HUDEP-2 (cell line): Measurements from ENCODE around the gene DCD.
"Not testable (repeated sequence)": the region's sequence is repeated elsewhere in the genome, so short reads cannot be mapped to it uniquely, and the experiment has no call there.

Source experiments
- DNase-seq, 76 experiments: peaks; one replicate each; lab custom pipeline; 2025; ENCODE audit not compliant: unreplicated experiment in 76 of 76; lab: John Stamatoyannopoulos, UW

The DCD gene

GRCh38 chr12:54648265-54648664, at the start of gene DCD:
DCD (minus strand) TSS chr12:54648365; CDS start chr12:54648303, 62 bp downstream.
- DNase-seq = no peak

GRCh38 chr12:54697851-54698250, 49.7 kb upstream of the DCD start:
- DNase-seq = no peak

GRCh38 chr12:54692353-54692752, 44.2 kb upstream of the DCD start:
- no peak for DNase-seq

- DNase-seq = peak in 3 of 76 experiments; percentile 0 to 2 (median 2)
Measured at GRCh38 chr12:54689984-54690383, 41.8 kb upstream of the DCD start.

GRCh38 chr12:54689034-54689372, 40.8 kb upstream of the DCD start:
- no peak for DNase-seq

GRCh38 chr12:54688309-54689033, 40.3 kb upstream of the DCD start:
- DNase-seq = no peak

GRCh38 chr12:54684636-54685630, 36.8 kb upstream of the DCD start:
- DNase-seq = no peak

GRCh38 chr12:54683398-54683797, 35.2 kb upstream of the DCD start:
- DNase-seq = no peak

GRCh38 chr12:54682674-54683073, 34.5 kb upstream of the DCD start:
- no peak for DNase-seq

- DNase-seq = peak in 36 of 76 experiments; percentile 2 to 64 (median 17)
Measured at GRCh38 chr12:54680374-54680773, 32.2 kb upstream of the DCD start.

GRCh38 chr12:54678131-54678530, 30.0 kb upstream of the DCD start:
- no peak for DNase-seq

GRCh38 chr12:54667945-54668344, 19.8 kb upstream of the DCD start:
- no peak for DNase-seq

GRCh38 chr12:54666008-54666407, 17.8 kb upstream of the DCD start:
- no peak for DNase-seq

- DNase-seq = not testable (repeated sequence)
Measured at GRCh38 chr12:54665022-54665635, 17.0 kb upstream of the DCD start.

- DNase-seq = no peak
Measured at GRCh38 chr12:54663603-54664002, 15.4 kb upstream of the DCD start.

GRCh38 chr12:54662026-54662425, 13.9 kb upstream of the DCD start:
- no peak for DNase-seq

- DNase-seq = no peak
Measured at GRCh38 chr12:54661048-54661447, 12.9 kb upstream of the DCD start.

- no peak for DNase-seq
Measured at GRCh38 chr12:54660320-54660962, 12.3 kb upstream of the DCD start.

GRCh38 chr12:54658306-54659264, 10.4 kb upstream of the DCD start:
- peak in 39 of 76 experiments; percentile 2 to 50 (median 12) for DNase-seq
